GM12801 (cell line): ENCODE data around the gene NUDT4.

Experiments
- TF ChIP-seq, protein P1 (sequence below): IDR thresholded peaks from one replicate; pipeline ENCODE4 v1.5.1; 2011; ENCODE audit warnings: control low read depth; ENCODE audit not compliant: insufficient read length; ENCODE audit errors: extremely low read depth

NUDT4 gene

DNA sequence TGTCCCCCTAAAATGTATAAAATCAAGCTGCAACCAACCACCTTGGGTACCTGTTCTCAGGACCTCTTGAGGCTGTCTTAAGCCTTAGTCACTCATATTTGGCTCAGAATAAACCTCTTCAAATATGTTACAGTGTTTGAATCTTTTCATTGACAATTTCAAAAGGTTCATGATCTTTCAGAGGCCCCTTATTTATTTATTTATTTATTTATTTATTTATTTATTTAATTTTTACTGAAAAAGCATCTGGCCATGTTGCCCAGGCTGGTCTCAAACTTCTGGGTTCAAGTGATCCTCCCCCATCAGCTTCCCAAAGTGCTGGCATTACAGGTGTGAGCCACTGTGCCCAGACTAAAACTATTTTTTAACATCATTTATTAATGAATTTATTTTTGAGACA, 8.2 kb upstream of the NUDT4 start:
- TF ChIP-seq, protein P1, sequence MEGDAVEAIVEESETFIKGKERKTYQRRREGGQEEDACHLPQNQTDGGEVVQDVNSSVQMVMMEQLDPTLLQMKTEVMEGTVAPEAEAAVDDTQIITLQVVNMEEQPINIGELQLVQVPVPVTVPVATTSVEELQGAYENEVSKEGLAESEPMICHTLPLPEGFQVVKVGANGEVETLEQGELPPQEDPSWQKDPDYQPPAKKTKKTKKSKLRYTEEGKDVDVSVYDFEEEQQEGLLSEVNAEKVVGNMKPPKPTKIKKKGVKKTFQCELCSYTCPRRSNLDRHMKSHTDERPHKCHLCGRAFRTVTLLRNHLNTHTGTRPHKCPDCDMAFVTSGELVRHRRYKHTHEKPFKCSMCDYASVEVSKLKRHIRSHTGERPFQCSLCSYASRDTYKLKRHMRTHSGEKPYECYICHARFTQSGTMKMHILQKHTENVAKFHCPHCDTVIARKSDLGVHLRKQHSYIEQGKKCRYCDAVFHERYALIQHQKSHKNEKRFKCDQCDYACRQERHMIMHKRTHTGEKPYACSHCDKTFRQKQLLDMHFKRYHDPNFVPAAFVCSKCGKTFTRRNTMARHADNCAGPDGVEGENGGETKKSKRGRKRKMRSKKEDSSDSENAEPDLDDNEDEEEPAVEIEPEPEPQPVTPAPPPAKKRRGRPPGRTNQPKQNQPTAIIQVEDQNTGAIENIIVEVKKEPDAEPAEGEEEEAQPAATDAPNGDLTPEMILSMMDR = no peak

DNA sequence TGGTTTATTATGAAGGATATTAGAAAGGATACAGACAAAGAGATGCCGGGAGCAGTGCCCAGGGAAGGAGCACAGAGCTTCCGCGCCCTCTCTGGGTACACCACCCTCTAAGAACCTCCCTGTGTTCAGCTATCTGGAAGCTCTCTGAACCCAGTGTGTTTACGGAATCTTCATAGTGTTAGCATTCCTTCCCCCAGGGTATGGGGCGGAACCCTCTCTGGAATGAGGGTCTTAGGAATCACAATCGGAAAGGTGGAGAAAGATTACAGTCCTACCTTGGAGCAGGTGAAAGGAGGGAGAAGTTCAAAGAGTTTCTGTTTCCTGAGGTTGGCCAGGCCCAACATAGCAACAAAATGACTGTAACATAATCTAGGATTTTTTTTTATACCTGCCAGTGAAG, 6.8 kb upstream of the NUDT4 start:
- TF ChIP-seq, protein P1 = no peak

DNA sequence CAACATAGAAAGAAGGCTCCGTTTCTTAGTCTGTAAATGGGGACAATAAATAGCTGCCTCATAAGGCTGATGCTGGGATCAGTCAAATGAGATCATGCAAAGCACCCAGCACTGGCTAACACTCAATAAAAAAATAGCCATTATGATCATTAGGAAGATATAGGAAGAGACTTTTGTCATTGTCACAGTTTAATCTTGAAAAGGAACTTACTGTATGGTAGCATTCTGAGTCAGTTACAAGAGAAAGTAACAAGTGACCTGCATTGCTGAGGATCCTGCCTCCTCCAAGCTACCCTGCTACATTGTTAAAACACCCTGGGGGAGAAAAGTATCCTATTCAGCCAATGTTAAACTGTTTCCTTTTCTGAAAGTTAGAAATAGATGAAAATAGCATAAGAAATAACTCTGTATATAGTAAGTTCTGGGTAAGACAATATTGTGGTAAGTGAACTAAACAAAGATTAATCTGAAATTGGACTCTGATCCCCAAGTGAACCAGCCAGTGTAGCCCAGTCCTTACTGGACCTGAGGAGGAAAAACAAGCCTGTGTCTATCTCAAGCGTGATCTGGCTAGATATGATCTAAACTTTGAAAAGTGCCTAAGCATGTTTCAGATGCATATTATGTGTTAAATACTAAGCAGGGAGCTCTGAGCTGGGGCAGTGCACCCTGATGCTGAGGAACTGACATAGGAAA, 3.6 kb upstream of the NUDT4 start:
- TF ChIP-seq, protein P1 = no peak

DNA sequence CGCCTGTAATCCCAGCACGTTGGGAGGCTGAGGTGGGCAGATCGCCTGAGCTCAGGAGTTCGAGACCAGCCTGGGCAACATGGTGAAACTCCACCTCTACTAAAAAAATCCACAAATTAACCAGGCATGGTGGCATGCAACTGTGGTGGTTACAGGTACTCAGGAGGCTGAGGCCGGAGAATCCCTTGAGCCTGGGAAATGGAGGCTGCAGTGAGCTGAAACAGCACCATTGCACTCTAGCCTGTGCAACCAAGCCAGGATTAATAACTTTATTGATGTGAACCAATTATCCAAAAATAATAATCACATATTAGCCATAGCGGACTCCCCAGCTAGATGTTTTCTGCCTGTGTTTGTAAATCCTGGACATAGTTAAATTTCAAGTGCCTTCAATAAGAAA, 1.8 kb upstream of the NUDT4 start:
- TF ChIP-seq, protein P1 = no peak

DNA sequence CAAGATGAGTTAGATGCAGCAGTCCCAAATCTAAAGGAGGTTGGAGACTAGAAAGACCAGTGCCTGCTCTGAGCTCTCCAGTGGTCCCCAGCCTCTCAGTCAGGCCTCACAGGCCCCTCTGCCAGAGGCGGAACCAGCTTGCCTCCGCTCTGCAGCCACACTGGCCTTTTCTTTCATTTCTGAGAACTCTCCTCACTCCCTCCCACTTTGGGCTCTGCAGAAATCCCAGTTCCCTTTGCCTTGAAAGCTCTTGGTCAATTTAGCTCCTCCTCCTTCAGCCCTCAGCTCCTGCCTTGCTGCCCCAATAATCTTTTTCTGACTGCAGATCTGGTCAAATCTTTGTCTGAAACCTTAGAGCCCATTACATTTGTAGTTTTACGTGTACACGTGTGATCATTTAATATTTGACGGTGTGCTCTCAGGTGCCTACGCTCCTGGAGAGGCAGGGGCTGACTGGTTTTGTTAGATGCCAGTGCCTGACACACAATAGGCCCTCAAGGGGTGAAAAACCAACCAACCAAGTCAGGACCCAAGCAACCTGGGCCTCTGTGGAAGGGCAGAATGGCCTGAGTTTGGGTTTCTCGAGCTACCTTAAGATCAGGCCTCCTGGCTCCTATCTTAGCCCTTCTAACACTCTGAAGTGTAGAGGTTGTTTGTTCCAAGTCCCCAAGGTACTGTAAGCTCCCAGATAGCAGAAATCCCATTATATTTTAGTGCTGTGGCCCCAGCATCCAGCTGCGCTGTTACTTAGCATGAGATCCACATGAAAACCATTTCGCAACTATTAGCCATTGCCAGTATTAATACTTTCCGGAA, 1.1 kb upstream of the NUDT4 start:
- TF ChIP-seq, protein P1 = no peak

DNA sequence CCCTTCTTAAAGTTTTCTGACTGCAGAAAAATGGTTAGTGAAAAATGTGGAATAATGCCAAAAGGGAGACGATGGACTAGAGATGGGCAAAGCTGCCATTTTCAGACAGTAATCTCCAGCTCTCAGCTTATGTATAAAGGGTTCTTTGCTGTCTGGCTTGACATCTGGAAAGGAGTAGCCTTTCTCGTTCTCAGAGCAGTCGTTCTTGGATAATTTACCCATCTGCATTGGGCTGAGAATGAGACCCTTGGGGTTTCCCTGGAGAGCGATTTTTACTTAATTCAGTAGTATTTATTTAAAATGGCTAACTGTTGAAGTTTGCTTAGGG, 1.2 kb downstream of the NUDT4 start:
- TF ChIP-seq, protein P1 = no peak

DNA sequence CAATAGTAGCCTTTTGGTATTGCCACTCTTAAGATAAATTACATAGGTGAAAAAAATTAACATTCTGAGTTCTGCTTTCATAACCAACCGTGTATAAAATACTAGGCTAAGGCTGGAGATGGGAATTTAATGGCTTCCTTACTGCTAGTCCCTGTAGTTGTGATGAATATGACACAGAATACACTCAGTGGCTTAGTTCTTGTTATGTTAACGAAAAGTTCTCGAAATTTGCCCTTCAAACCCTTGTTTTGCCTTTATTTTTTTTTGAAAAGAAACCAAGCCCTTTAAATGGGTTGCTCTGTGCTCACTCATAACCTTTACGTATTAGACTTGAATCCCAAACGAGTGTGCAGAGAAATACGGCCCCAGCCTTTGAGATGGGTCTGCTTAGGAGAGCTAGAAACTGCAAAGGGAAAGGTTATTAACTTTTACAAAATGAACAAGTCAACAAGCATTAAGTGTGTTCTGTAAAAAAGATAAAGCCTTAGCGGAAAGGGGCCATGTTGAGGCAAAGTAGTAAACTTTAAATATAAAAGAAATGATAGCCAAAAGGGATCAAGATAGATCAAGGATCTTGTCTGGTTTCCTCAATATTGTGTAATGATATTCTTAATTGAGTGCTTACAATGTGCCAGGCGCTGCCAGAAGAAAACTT, 1.7 kb downstream of the NUDT4 start:
- TF ChIP-seq, protein P1 = no peak
